ENCODE measurements around the gene NUSAP1. TPM values are rescaled to one million over a fixed set of nuclear protein-coding genes. Genes with fewer than 3 reads are reported as not detected.
"Not testable (repeated sequence)": the region's sequence is repeated elsewhere in the genome, so short reads cannot be mapped to it uniquely, and the experiment has no call there.

NUSAP1 gene
- total RNA-seq, 1 donor from 2014 or later = 16.9 TPM

GRCh38 chr15:41309226-41309905 lies 23.3 kb upstream of the NUSAP1 start:
- Mint-ChIP-seq H3K4me3 (ENCODE audit: unreplicated experiment) (no peak overlapping the region), H3K4me1 (ENCODE audit: unreplicated experiment) (no peaks in the 10 kb centered on the region), H3K36me3 (ENCODE audit: low read depth, unreplicated experiment) (no peaks in the 10 kb centered on the region), H3K27me3 (ENCODE audit: unreplicated experiment) (no peaks in the 10 kb centered on the region), H3K9me3 (ENCODE audit: unreplicated experiment) (no peaks in the 10 kb centered on the region), H3K27ac (ENCODE audit: unreplicated experiment) (peak overlapping the region; percentile 18)
- no peak for TF ChIP-seq CTCF (IDR thresholded peaks at IDR 0.05; ENCODE audit: unreplicated experiment)
- DNase-seq (ENCODE audit: low spot score) = no peak

GRCh38 chr15:41320805-41321330 lies 11.8 kb upstream of the NUSAP1 start:
- H3K27me3 Mint-ChIP-seq (ENCODE audit: unreplicated experiment); H3K9me3 Mint-ChIP-seq (ENCODE audit: unreplicated experiment); H3K27ac Mint-ChIP-seq (ENCODE audit: unreplicated experiment); DNase-seq (ENCODE audit: low spot score); H3K4me1 Mint-ChIP-seq (ENCODE audit: unreplicated experiment); H3K4me3 Mint-ChIP-seq (ENCODE audit: unreplicated experiment); H3K36me3 Mint-ChIP-seq (ENCODE audit: low read depth, unreplicated experiment): not testable (repeated sequence)

- H3K9me3 Mint-ChIP-seq (ENCODE audit: unreplicated experiment) = no peaks in the 10 kb centered on the region
- H3K36me3 Mint-ChIP-seq (ENCODE audit: low read depth, unreplicated experiment) = peaks cover 3% of the 10 kb centered on the region
These were observed 9.1 kb upstream of the NUSAP1 start for GRCh38 chr15:41323611-41324010.

GRCh38 chr15:41331281-41331680 lies 1.4 kb upstream of the NUSAP1 start:
- Mint-ChIP-seq H3K4me3 (ENCODE audit: unreplicated experiment) (peak overlapping the region; percentile 100), H3K27me3 (ENCODE audit: unreplicated experiment) (peaks cover 6% of the 10 kb centered on the region), H3K27ac (ENCODE audit: unreplicated experiment) (no peak overlapping the region), H3K36me3 (ENCODE audit: low read depth, unreplicated experiment) (no peaks in the 10 kb centered on the region), H3K4me1 (ENCODE audit: unreplicated experiment) (peaks cover 2% of the 10 kb centered on the region), H3K9me3 (ENCODE audit: unreplicated experiment) (no peaks in the 10 kb centered on the region)
- no peak for TF ChIP-seq CTCF (IDR thresholded peaks at IDR 0.05; ENCODE audit: unreplicated experiment)
- no peak for DNase-seq (ENCODE audit: low spot score)

More at GRCh38 chr15:41323611-41324010, 9.1 kb upstream of the NUSAP1 start:
- Mint-ChIP-seq H3K27me3 (ENCODE audit: unreplicated experiment) (peaks cover 2% of the 10 kb centered on the region), H3K4me1 (ENCODE audit: unreplicated experiment) (no peaks in the 10 kb centered on the region), H3K4me3 (ENCODE audit: unreplicated experiment) (no peak overlapping the region), H3K27ac (ENCODE audit: unreplicated experiment) (no peak overlapping the region)
- no peak for TF ChIP-seq CTCF (IDR thresholded peaks at IDR 0.05; ENCODE audit: unreplicated experiment)
- DNase-seq (ENCODE audit: low spot score) = no peak

- H3K4me3 Mint-ChIP-seq (ENCODE audit: unreplicated experiment) = peak overlapping the region; percentile 100
- H3K4me1 Mint-ChIP-seq (ENCODE audit: unreplicated experiment) = peaks cover 2% of the 10 kb centered on the region
- peak; percentile 73 for DNase-seq (ENCODE audit: low spot score)
- TF ChIP-seq CTCF (IDR thresholded peaks at IDR 0.05; ENCODE audit: unreplicated experiment) = no peak
- H3K27ac Mint-ChIP-seq (ENCODE audit: unreplicated experiment) = peak overlapping the region; percentile 65
- H3K9me3 Mint-ChIP-seq (ENCODE audit: unreplicated experiment) = no peaks in the 10 kb centered on the region
- peaks cover 5% of the 10 kb centered on the region for H3K27me3 Mint-ChIP-seq (ENCODE audit: unreplicated experiment)
- no peaks in the 10 kb centered on the region for H3K36me3 Mint-ChIP-seq (ENCODE audit: low read depth, unreplicated experiment)
These were observed 868 bp upstream of the NUSAP1 start for GRCh38 chr15:41331833-41332193.
